ENCODE results near the gene SLC25A41. TPM values are rescaled to one million over a fixed set of nuclear protein-coding genes. Genes with fewer than 3 reads are reported as not detected.

The SLC25A41 gene
- total RNA-seq, 1 donor from 2014 or later: 1.6 TPM

DNA sequence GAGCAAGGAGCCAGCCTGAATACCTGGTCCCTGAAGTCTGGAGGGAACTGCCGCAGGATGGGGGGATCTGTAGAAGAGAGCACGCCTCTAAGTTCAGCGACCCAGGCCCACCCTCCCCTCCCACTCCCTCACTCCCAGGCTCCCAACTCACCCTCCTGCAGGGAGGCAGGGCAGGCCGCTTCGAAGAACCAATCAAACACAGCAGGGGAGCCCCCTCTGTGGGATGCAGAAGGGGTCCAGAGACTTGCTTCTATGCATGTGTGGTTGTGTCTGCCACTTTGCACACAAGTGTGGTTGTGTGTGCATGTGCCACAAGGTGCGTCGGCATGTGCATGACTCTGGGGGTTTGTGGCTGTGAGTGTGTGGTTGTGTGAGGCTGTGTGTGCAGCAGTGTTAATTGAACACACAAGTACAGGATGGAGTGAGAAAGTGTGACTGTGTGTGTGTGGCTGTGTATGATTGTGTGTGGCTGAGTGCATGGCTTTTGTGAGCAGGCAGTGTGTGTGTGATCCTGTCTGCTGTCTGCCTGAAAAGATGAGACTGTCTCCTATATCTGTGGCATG is 46.4 kb upstream of the SLC25A41 start:
- no peak overlapping the region for H3K4me3 Mint-ChIP-seq
- H3K4me1 Mint-ChIP-seq: peaks cover 11% of the 10 kb centered on the region
- no peaks in the 10 kb centered on the region for H3K36me3 Mint-ChIP-seq (ENCODE audit: low read depth)
- DNase-seq (ENCODE audit: low read depth, low spot score): no peak
- peaks cover 27% of the 10 kb centered on the region for H3K27me3 Mint-ChIP-seq (ENCODE audit: low read depth)
- no peak overlapping the region for H3K27ac Mint-ChIP-seq (ENCODE audit: unreplicated experiment)
- no peaks in the 10 kb centered on the region for H3K9me3 Mint-ChIP-seq
- TF ChIP-seq, protein P1, sequence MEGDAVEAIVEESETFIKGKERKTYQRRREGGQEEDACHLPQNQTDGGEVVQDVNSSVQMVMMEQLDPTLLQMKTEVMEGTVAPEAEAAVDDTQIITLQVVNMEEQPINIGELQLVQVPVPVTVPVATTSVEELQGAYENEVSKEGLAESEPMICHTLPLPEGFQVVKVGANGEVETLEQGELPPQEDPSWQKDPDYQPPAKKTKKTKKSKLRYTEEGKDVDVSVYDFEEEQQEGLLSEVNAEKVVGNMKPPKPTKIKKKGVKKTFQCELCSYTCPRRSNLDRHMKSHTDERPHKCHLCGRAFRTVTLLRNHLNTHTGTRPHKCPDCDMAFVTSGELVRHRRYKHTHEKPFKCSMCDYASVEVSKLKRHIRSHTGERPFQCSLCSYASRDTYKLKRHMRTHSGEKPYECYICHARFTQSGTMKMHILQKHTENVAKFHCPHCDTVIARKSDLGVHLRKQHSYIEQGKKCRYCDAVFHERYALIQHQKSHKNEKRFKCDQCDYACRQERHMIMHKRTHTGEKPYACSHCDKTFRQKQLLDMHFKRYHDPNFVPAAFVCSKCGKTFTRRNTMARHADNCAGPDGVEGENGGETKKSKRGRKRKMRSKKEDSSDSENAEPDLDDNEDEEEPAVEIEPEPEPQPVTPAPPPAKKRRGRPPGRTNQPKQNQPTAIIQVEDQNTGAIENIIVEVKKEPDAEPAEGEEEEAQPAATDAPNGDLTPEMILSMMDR (conservative IDR thresholded peaks at IDR 0.05): no peak

DNA sequence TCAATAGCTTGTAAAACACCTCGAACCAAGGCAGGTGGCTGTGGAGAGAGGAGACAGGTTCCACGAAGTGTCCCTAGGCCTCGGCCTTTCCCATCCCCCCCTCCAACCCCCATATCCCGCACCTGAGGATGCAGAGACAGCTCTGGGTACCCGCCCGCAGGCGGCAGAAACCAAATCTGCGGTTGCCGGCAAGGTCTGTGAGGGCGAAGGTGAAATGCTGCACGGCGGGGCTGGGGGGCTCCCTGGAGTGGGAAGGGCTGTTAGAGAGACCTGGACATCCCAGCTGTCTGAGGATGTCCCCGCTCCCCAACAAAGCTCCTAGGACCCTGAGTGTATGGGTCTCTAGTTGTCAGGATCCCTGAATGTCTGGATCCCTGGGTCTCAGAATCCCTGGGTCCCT is 45.3 kb upstream of the SLC25A41 start:
- Mint-ChIP-seq H3K36me3 (ENCODE audit: low read depth) (no peaks in the 10 kb centered on the region), H3K4me1 (peaks cover 11% of the 10 kb centered on the region), H3K9me3 (no peaks in the 10 kb centered on the region), H3K27me3 (ENCODE audit: low read depth) (peaks cover 37% of the 10 kb centered on the region), H3K27ac (ENCODE audit: unreplicated experiment) (no peak overlapping the region), H3K4me3 (no peak overlapping the region)
- TF ChIP-seq, protein P1 (conservative IDR thresholded peaks at IDR 0.05): no peak
- no peak for DNase-seq (ENCODE audit: low read depth, low spot score)

DNA sequence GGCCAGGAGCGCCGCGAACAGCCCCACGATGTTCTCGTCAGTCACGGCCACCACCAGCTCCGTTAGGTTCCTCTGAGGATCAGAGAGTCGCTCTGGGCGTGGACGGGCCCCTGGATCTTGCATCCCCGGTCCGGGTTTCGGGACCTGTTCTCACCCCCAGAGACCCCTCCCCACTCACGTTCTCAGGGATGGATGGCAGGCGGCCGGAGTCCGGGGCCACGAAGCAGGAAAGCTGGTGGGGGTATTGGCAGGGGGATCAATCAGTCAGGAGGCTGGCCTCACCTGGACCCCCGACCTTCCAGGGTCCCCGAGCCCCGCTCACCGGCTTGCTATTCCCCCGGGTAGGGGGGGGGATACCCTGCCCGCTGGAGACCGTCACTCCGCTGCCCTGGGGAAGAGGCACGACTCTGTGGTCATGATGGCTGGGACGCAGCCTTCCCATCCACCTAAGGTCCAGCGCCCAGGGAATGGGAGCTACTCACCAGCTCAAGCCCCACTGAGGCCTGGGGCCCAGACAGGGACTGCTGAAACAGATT is 43.4 kb upstream of the SLC25A41 start:
- DNase-seq (ENCODE audit: low read depth, low spot score): no peak
- H3K27ac Mint-ChIP-seq (ENCODE audit: unreplicated experiment): no peak overlapping the region
- H3K27me3 Mint-ChIP-seq (ENCODE audit: low read depth): peaks cover 35% of the 10 kb centered on the region
- H3K9me3 Mint-ChIP-seq: no peaks in the 10 kb centered on the region
- H3K4me3 Mint-ChIP-seq: no peak overlapping the region
- TF ChIP-seq, protein P1 (conservative IDR thresholded peaks at IDR 0.05): no peak
- peaks cover 10% of the 10 kb centered on the region for H3K4me1 Mint-ChIP-seq
- H3K36me3 Mint-ChIP-seq (ENCODE audit: low read depth): no peaks in the 10 kb centered on the region

DNA sequence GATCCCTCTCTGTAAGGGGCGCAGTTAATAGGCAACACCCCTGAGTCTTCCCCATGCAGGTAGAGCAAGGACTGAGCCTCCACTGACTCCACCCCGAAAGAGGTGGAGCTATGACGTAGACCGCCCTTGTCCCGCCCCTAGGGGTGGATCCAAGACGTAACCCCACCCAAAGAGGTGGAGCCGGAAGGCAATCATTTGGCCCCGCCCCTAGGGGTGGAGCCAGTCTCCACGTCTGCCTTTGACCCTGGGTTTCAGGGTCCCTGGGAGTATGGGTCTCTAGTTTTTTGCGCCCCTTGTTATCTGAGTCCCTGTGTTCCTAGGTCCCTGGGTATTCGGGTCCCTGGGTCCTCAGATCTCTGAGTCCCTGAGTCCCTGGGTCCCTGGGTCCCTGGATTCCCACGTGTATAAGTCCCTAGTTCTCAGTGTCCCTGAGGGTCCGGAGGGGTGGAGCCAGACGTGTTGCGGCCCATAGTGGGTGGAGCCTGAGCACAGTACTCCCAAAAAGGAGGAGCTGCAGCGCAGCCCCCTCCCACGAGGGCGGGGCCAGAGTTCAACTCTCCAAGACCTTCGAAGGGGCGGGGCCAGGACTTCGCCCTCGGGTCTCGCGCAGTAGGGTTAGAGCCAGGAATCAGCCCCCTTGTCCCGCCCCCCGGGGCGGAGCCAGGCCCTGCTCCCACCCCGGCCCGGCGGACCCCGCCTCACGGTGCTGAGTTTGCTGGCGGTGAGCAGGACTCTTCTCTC is 42.8 kb upstream of the SLC25A41 start:
- H3K27me3 Mint-ChIP-seq (ENCODE audit: low read depth): peaks cover 33% of the 10 kb centered on the region
- TF ChIP-seq, protein P1 (conservative IDR thresholded peaks at IDR 0.05): no peak
- DNase-seq (ENCODE audit: low read depth, low spot score): peak; percentile 90
- H3K9me3 Mint-ChIP-seq: no peaks in the 10 kb centered on the region
- H3K4me1 Mint-ChIP-seq: peaks cover 7% of the 10 kb centered on the region
- no peaks in the 10 kb centered on the region for H3K36me3 Mint-ChIP-seq (ENCODE audit: low read depth)
- H3K27ac Mint-ChIP-seq (ENCODE audit: unreplicated experiment): no peak overlapping the region
- H3K4me3 Mint-ChIP-seq: peak overlapping the region; percentile 80

DNA sequence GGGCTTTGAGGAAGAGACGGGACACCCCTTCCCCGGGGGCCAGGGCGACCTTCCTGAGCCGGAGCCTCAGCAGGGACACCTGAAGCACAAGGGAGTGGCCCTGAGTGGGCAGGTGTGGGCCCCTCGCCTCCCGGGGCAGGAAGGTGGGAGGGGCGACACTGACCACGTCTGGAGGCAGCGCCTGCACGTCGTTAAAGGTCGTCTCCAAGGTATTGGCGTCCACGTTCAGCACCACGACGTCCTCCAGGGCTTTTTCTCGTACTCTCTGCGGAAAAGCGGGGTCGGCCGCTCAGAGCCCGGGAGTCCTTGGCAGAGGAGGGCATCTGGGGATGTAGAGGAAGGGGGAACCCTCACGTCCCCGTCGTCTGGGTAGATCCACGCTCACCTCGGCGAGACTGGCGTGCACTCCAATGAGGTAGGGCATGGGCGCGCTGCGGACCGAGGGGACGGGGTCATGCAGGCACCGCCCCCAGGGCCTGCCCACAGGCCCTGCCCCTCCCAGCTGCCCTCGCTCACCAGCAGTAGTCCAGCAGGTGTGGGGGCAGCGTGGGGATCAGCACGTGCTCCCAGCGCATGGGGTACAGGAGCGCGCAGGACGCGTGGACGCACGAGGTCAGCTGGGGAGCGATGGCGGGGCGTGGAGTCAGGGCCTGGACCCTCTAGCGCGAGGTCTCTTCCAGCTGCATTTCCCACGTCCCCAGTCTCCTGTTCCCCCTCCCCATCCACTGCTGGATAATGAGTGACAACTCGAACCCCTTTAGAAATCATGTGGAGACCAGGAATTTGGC is 42.0 kb upstream of the SLC25A41 start:
- no peak overlapping the region for H3K27ac Mint-ChIP-seq (ENCODE audit: unreplicated experiment)
- DNase-seq (ENCODE audit: low read depth, low spot score): no peak
- no peaks in the 10 kb centered on the region for H3K36me3 Mint-ChIP-seq (ENCODE audit: low read depth)
- H3K4me1 Mint-ChIP-seq: peaks cover 7% of the 10 kb centered on the region
- peaks cover 36% of the 10 kb centered on the region for H3K27me3 Mint-ChIP-seq (ENCODE audit: low read depth)
- TF ChIP-seq, protein P1 (conservative IDR thresholded peaks at IDR 0.05): no peak
- H3K9me3 Mint-ChIP-seq: no peaks in the 10 kb centered on the region
- H3K4me3 Mint-ChIP-seq: peak overlapping the region; percentile 80
